HepG2 (cell line): ENCODE results near the gene RAB5B. TPM values are rescaled to one million over a fixed set of nuclear protein-coding genes. Genes with fewer than 3 reads are reported as not detected.

ENCODE experiments used
- CREB1 ChIP-seq, 2 experiments: fragments of 450-650 bp in 1 of 2; IDR thresholded peaks; 2 replicates each; pipeline ENCODE4 v1.6.1; 2016 to 2017; ENCODE audit warnings: control low read depth in 1 of 2, mild to moderate bottlenecking in 1 of 2, missing compliant biosample characterization in 1 of 2, missing genetic modification characterization in 1 of 2
- FOSL1 ChIP-seq: sonication (generic); formaldehyde crosslinking; IDR thresholded peaks from 2 replicates; pipeline ENCODE4 v1.9.0; 2021; ENCODE audit warnings: missing genetic modification reagents, borderline replicate concordance
- HNRNPK ChIP-seq: fragments of 200-400 bp; formaldehyde crosslinking; IDR thresholded peaks from 2 replicates; pipeline ENCODE4 v1.6.1; 2018; ENCODE audit warnings: low read length, low read depth, moderate library complexity, mild to moderate bottlenecking; ENCODE audit not compliant: poor library complexity, severe bottlenecking
- KDM5A ChIP-seq: fragments of 200-600 bp; sonication (generic); IDR thresholded peaks from 2 replicates; pipeline ENCODE4 v1.7.0; 2018; ENCODE audit warnings: antibody characterized with exemption, mild to moderate bottlenecking, low read length, borderline replicate concordance
- KLF15 ChIP-seq: sonication (generic); formaldehyde crosslinking; IDR thresholded peaks from 2 replicates; pipeline ENCODE4 v1.8.1; 2023; ENCODE audit warnings: borderline replicate concordance, mild to moderate bottlenecking, inconsistent platforms, missing genetic modification reagents, mixed read lengths
- NFYC ChIP-seq: IDR thresholded peaks from 2 replicates; pipeline ENCODE4 v1.6.1; 2016; ENCODE audit warnings: missing genetic modification reagents, missing compliant biosample characterization
- PAF1 ChIP-seq: IDR thresholded peaks from 2 replicates; pipeline ENCODE4 v1.6.1; 2016; ENCODE audit warnings: missing genetic modification reagents, missing compliant biosample characterization
- RXRA ChIP-seq: sonication (generic); formaldehyde crosslinking; IDR thresholded peaks from 2 replicates; pipeline ENCODE4 v1.5.1; 2020; ENCODE audit warnings: missing genetic modification reagents
- STAT5B ChIP-seq: sonication (generic); formaldehyde crosslinking; IDR thresholded peaks from 2 replicates; pipeline ENCODE4 v1.4.0; 2020; ENCODE audit warnings: missing genetic modification reagents
- THAP11 ChIP-seq: IDR thresholded peaks from 2 replicates; pipeline ENCODE4 v1.6.1; 2016; ENCODE audit warnings: missing biosample characterization, missing genetic modification reagents
- THAP9 ChIP-seq: sonication (generic); formaldehyde crosslinking; IDR thresholded peaks from 2 replicates; pipeline ENCODE4; 2020; ENCODE audit warnings: missing genetic modification reagents, mild to moderate bottlenecking, borderline replicate concordance
- YEATS2 ChIP-seq: sonication (generic); formaldehyde crosslinking; IDR thresholded peaks from 2 replicates; pipeline ENCODE4 v1.4.0; 2020; ENCODE audit warnings: missing genetic modification reagents, borderline replicate concordance
- ZNF230 ChIP-seq: sonication (generic); formaldehyde crosslinking; IDR thresholded peaks from 2 replicates; pipeline ENCODE4 v1.4.0; 2020; ENCODE audit warnings: mild to moderate bottlenecking, missing genetic modification reagents
- ZNF253 ChIP-seq: sonication (generic); formaldehyde crosslinking; IDR thresholded peaks from 2 replicates; pipeline ENCODE4 v1.8.0; 2022; ENCODE audit warnings: mild to moderate bottlenecking, missing genetic modification reagents, borderline replicate concordance
- ZNF256 ChIP-seq: sonication (generic); formaldehyde crosslinking; conservative IDR thresholded peaks from 2 replicates; pipeline ENCODE4 v1.4.0; 2020; ENCODE audit warnings: missing genetic modification reagents
- ZNF343 ChIP-seq: sonication (generic); formaldehyde crosslinking; IDR thresholded peaks from 2 replicates; pipeline ENCODE4 v1.4.0; 2020; ENCODE audit warnings: mild to moderate bottlenecking, missing genetic modification reagents
- ZNF44 ChIP-seq: sonication (generic); formaldehyde crosslinking; IDR thresholded peaks from 2 replicates; pipeline ENCODE4 v1.5.1; 2020; ENCODE audit warnings: mild to moderate bottlenecking, missing genetic modification reagents
- ZNF589 ChIP-seq: sonication (generic); formaldehyde crosslinking; conservative IDR thresholded peaks from 2 replicates; pipeline ENCODE4 v1.8.0; 2022; ENCODE audit warnings: mild to moderate bottlenecking, moderate library complexity, missing genetic modification reagents
- ZNF768 ChIP-seq: sonication (generic); formaldehyde crosslinking; IDR thresholded peaks from 2 replicates; pipeline ENCODE4 v1.4.0; 2020; ENCODE audit warnings: missing genetic modification reagents
- ZNF788 ChIP-seq: sonication (generic); formaldehyde crosslinking; IDR thresholded peaks from 2 replicates; pipeline ENCODE4 v1.5.0; 2020; ENCODE audit warnings: mild to moderate bottlenecking, missing genetic modification reagents, borderline replicate concordance
- polyA plus RNA-seq, 8 experiments: library from polyadenylated mRNA; depleted of rRNA in 3 of 8; stranded (reverse) in 7 of 8; unstranded in 1 of 8; fragments of >200 nt; fragmentation: Illumina TruSeq in 4 of 8; extraction: Trizol in 4 of 8; gene quantifications; 2 replicates each; pipeline versions ENCODE4 v1.2.1 to v1.2.3, GENCODE V29; 2011 to 2016; ENCODE audit warnings: low read depth in 4 of 8, missing spikeins in 1 of 8, mixed read lengths in 1 of 8; ENCODE audit not compliant: insufficient read depth in 1 of 8
- total RNA-seq, 5 experiments: library from RNA; depleted of rRNA; stranded (reverse); fragments of >200 nt; fragmentation: Illumina TruSeq; extraction: Trizol; gene quantifications; 2 replicates each; pipeline ENCODE4 v1.2.3, GENCODE V29; 2016; ENCODE audit warnings: low read depth in 1 of 5
- TF ChIP-seq, protein P1 (sequence below): sonication (generic); formaldehyde crosslinking; IDR thresholded peaks from 2 replicates; pipeline ENCODE4 v1.5.1; 2020; ENCODE audit warnings: missing genetic modification reagents, mild to moderate bottlenecking, borderline replicate concordance
- TF ChIP-seq, protein P2 (sequence below): sonication (generic); formaldehyde crosslinking; IDR thresholded peaks from 2 replicates; pipeline ENCODE4 v1.4.0; 2020; ENCODE audit warnings: missing genetic modification reagents
- TF ChIP-seq, protein P3 (sequence below): sonication (generic); formaldehyde crosslinking; IDR thresholded peaks from 2 replicates; pipeline ENCODE4 v1.9.0; 2021; ENCODE audit warnings: missing genetic modification reagents, mild to moderate bottlenecking, borderline replicate concordance

RAB5B gene
- total and polyA plus RNA-seq, 2 of the 13 experiments (the other 11 are each of a cell fraction or from before 2014, with no cell fraction given): 26.0 to 68.3 TPM

DNA sequence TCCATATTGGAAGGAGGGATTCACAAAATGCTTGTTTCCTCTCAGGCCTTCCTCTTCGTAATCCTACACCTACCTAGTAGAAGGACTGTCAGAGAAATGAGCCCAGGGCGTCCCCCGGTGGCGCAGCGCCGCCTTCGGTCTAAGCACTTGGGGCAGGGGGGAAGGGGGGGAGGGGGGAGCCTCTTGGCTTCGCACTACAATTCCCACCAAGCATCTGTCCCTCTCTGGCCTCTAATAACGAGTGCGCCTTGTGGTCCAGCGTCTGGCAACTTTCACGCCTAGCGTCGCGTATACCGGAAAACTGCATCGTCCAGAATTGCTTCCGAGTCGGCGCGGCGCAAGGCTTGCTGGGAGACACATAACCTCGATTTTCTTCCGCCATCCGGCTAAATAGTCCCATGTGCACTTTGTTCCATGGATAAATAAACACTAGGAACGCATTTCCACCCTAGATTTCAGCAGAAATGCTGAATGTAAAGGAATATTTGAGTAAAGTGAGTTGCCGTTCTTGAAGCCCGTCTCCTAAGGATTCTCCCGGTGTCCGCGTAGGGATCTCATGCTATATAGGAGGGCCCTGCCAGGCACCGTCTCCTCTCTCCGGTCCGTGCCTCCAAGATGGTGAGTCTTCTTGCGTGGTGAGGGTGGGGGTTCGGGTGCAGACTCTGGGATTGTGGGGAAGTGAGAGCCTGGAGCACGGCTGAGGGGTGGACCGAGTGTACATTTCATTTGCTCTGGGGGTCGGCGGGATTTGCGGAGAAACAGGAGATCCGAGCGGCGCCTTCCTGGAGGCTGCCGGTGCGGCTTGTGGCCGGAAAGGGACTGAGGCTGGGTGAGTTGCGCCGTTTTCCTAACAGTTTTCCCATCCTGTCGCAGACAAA is 67.9 kb downstream of the RAB5B start, which contains the start of gene RPS26 (continued):
- TF ChIP-seq CREB1 (IDR thresholded peaks at IDR 0.05): peak; percentile 82
- peak; percentile 93 for TF ChIP-seq CREB1 (CRISPR knock-in tag; IDR thresholded peaks at IDR 0.05)
- TF ChIP-seq, protein P1, sequence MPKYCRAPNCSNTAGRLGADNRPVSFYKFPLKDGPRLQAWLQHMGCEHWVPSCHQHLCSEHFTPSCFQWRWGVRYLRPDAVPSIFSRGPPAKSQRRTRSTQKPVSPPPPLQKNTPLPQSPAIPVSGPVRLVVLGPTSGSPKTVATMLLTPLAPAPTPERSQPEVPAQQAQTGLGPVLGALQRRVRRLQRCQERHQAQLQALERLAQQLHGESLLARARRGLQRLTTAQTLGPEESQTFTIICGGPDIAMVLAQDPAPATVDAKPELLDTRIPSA: no peak
- TF ChIP-seq ZNF253 (CRISPR knock-in tag): no peak
- peak; percentile 32; the same call in 1 of the 2 replicates for TF ChIP-seq KLF15
- TF ChIP-seq ZNF44 (CRISPR knock-in tag): no peak
- TF ChIP-seq YEATS2 (CRISPR knock-in tag): peak; percentile 98
- TF ChIP-seq HNRNPK: peak; percentile 50
- TF ChIP-seq ZNF256: no peak
- TF ChIP-seq, protein P2, sequence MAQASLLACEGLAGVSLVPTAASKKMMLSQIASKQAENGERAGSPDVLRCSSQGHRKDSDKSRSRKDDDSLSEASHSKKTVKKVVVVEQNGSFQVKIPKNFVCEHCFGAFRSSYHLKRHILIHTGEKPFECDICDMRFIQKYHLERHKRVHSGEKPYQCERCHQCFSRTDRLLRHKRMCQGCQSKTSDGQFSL (CRISPR knock-in tag): peak; percentile 89
- TF ChIP-seq ZNF343 (CRISPR knock-in tag): peak; percentile 48; the same call in 1 of the 2 replicates
- TF ChIP-seq THAP11 (CRISPR knock-in tag): peak; percentile 99
- TF ChIP-seq RXRA (CRISPR knock-in tag): peak; percentile 63
- 0 out of 2 replicates have a peak, but pooled peaks have one; percentile 76 for TF ChIP-seq STAT5B (CRISPR knock-in tag)
- TF ChIP-seq, protein P3, sequence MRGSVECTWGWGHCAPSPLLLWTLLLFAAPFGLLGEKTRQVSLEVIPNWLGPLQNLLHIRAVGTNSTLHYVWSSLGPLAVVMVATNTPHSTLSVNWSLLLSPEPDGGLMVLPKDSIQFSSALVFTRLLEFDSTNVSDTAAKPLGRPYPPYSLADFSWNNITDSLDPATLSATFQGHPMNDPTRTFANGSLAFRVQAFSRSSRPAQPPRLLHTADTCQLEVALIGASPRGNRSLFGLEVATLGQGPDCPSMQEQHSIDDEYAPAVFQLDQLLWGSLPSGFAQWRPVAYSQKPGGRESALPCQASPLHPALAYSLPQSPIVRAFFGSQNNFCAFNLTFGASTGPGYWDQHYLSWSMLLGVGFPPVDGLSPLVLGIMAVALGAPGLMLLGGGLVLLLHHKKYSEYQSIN (CRISPR knock-in tag): no peak
- peak; percentile 65; the same call in 1 of the 2 replicates for TF ChIP-seq ZNF589
- peak; percentile 84; the same call in 1 of the 2 replicates for TF ChIP-seq ZNF788
- TF ChIP-seq ZNF230: peak; percentile 81
- 0 out of 2 replicates have a peak, but pooled peaks have one; percentile 25 for TF ChIP-seq ZNF768
- peak; percentile 83 for TF ChIP-seq NFYC (CRISPR knock-in tag)
- TF ChIP-seq PAF1 (CRISPR knock-in tag): no peak
- TF ChIP-seq KDM5A: peak; percentile 93
- peak; percentile 90; the same call in 1 of the 2 replicates for TF ChIP-seq THAP9 (CRISPR knock-in tag)
- no peak; the same call in 1 of the 2 replicates for TF ChIP-seq FOSL1
